H9 (cell line): Measurements from ENCODE around the gene TIAM1. TPM values are rescaled to one million over a fixed set of nuclear protein-coding genes. Genes with fewer than 3 reads are reported as not detected.

Experiments
- DNase-seq: peaks from one replicate; pipeline ENCODE4 v3.0.0-alpha.2; 2017
- H2AFZ ChIP-seq: one replicate; pipeline ENCODE4 v1.6.1; 2013; ENCODE audit warnings: mild to moderate bottlenecking, low read length, control low read depth, moderate library complexity
- H2AK5ac ChIP-seq: 2 replicates; pipeline ENCODE4 v1.6.1; 2013; ENCODE audit warnings: low read length, control low read depth, mixed read lengths; ENCODE audit not compliant: insufficient read length
- H2BK120ac ChIP-seq: one replicate; pipeline ENCODE4 v1.6.1; 2013; ENCODE audit warnings: low read depth, mild to moderate bottlenecking, low read length, control low read depth, inconsistent platforms; ENCODE audit not compliant: poor library complexity, severe bottlenecking
- H2BK12ac ChIP-seq: 2 replicates; pipeline ENCODE4 v1.6.1; 2013; ENCODE audit warnings: low read length, control low read depth, mixed read lengths, low read depth; ENCODE audit not compliant: insufficient read length
- H2BK15ac ChIP-seq: 2 replicates; pipeline ENCODE4 v1.6.1; 2013; ENCODE audit warnings: low read depth, low read length, control low read depth
- H2BK20ac ChIP-seq: one replicate; pipeline ENCODE4 v1.6.1; 2013; ENCODE audit warnings: low read depth, mild to moderate bottlenecking, low read length, control low read depth, inconsistent platforms; ENCODE audit not compliant: poor library complexity, severe bottlenecking
- H2BK5ac ChIP-seq: 2 replicates; pipeline ENCODE4 v1.6.1; 2013; ENCODE audit warnings: low read length, control low read depth, mixed read lengths; ENCODE audit not compliant: insufficient read length
- H3K14ac ChIP-seq: 2 replicates; pipeline ENCODE4 v1.6.1; 2013; ENCODE audit warnings: low read length, control low read depth; ENCODE audit not compliant: insufficient read depth
- H3K18ac ChIP-seq: 2 replicates; pipeline ENCODE4 v1.6.1; 2013; ENCODE audit warnings: low read depth, mild to moderate bottlenecking, mixed read lengths, low read length, control low read depth; ENCODE audit not compliant: insufficient read length
- H3K23ac ChIP-seq: 2 replicates; pipeline ENCODE4 v1.6.1; 2013; ENCODE audit warnings: low read length, control low read depth, mixed read lengths, low read depth; ENCODE audit not compliant: insufficient read length
- H3K23me2 ChIP-seq: 2 replicates; pipeline ENCODE4 v1.6.1; 2013; ENCODE audit warnings: low read depth, mild to moderate bottlenecking, mixed read lengths, low read length, control low read depth; ENCODE audit not compliant: insufficient read length, poor library complexity, severe bottlenecking
- H3K27ac ChIP-seq: 2 replicates; pipeline ENCODE4 v1.5.1; 2013; ENCODE audit warnings: low read length, control low read depth, mixed read lengths, low read depth; ENCODE audit not compliant: insufficient read length
- H3K27me3 ChIP-seq: 2 replicates; pipeline ENCODE4 v1.6.1; 2013; ENCODE audit warnings: low read length, control low read depth, inconsistent platforms; ENCODE audit not compliant: insufficient read depth
- H3K4ac ChIP-seq: 2 replicates; pipeline ENCODE4 v1.6.1; 2013; ENCODE audit warnings: low read depth, mild to moderate bottlenecking, control low read depth, inconsistent platforms, low read length, moderate library complexity
- H3K4me1 ChIP-seq: 2 replicates; pipeline ENCODE4 v1.6.1; 2013; ENCODE audit warnings: low read length, control low read depth, inconsistent platforms; ENCODE audit not compliant: insufficient read depth
- H3K4me2 ChIP-seq: 2 replicates; pipeline ENCODE4 v1.6.1; 2013; ENCODE audit warnings: low read length, control low read depth, mixed read lengths; ENCODE audit not compliant: insufficient read length, insufficient read depth
- H3K56ac ChIP-seq: 2 replicates; pipeline ENCODE4 v1.6.1; 2013; ENCODE audit warnings: low read depth, mild to moderate bottlenecking, mixed read lengths, low read length, control low read depth; ENCODE audit not compliant: insufficient read length
- H3K79me1 ChIP-seq: 2 replicates; pipeline ENCODE4 v1.6.1; 2013; ENCODE audit warnings: low read depth, mild to moderate bottlenecking, moderate library complexity, low read length, control low read depth, inconsistent platforms; ENCODE audit not compliant: insufficient read depth, poor library complexity, severe bottlenecking
- H3K79me2 ChIP-seq: 2 replicates; pipeline ENCODE4 v1.6.1; 2013; ENCODE audit warnings: low read length, control low read depth, inconsistent platforms; ENCODE audit not compliant: insufficient read depth
- H3K9ac ChIP-seq: 2 replicates; pipeline ENCODE4 v1.6.1; 2013; ENCODE audit warnings: low read length, control low read depth, mixed read lengths; ENCODE audit not compliant: insufficient read length; ENCODE audit errors: extremely low read depth
- H3K9me3 ChIP-seq: one replicate; pipeline ENCODE4 v1.6.1; 2013; ENCODE audit warnings: low read depth, low read length, inconsistent platforms; ENCODE audit not compliant: control insufficient read depth
- H3T11ph ChIP-seq: one replicate; pipeline ENCODE4 v1.6.1; 2013; ENCODE audit warnings: mild to moderate bottlenecking, low read length, control low read depth, inconsistent platforms
- H4K20me1 ChIP-seq: one replicate; pipeline ENCODE4 v1.6.1; 2013; ENCODE audit not compliant: control insufficient read depth, insufficient read length, insufficient read depth
- H4K5ac ChIP-seq: 2 replicates; pipeline ENCODE4 v1.6.1; 2013; ENCODE audit warnings: low read depth, mild to moderate bottlenecking, mixed read lengths, low read length, control low read depth; ENCODE audit not compliant: insufficient read length
- H4K8ac ChIP-seq: replicated peaks from 2 replicates; pipeline ENCODE4 v1.6.1; 2013; ENCODE audit warnings: low read length, control low read depth, mixed read lengths, low read depth; ENCODE audit not compliant: insufficient read length
- H4K91ac ChIP-seq: 2 replicates; pipeline ENCODE4 v1.6.1; 2013; ENCODE audit warnings: low read depth, mild to moderate bottlenecking, moderate library complexity, mixed read lengths, low read length, control low read depth; ENCODE audit not compliant: insufficient read length
- H3K27ac Mint-ChIP-seq, 3 experiments: 2 replicates in 2 of 3; 3 replicates in 1 of 3; pipeline ENCODE4 v1.8.0; 2020 to 2021; ENCODE audit warnings: mixed read lengths in 3 of 3, mild to moderate bottlenecking in 1 of 3, moderate library complexity in 1 of 3
- H3K27me3 Mint-ChIP-seq: 2 replicates; pipeline ENCODE4 v1.8.0; 2021; ENCODE audit warnings: low read depth, mild to moderate bottlenecking, moderate library complexity, mixed read lengths
- H3K36me3 Mint-ChIP-seq, 3 experiments: 2 replicates in 2 of 3; 3 replicates in 1 of 3; pipeline ENCODE4 v1.8.0; 2020 to 2021; ENCODE audit warnings: low read depth in 3 of 3, mixed read lengths in 3 of 3; ENCODE audit not compliant: insufficient read depth in 1 of 3
- H3K4me1 Mint-ChIP-seq, 2 experiments: 2 replicates each; pipeline ENCODE4 v1.8.0; 2020; ENCODE audit warnings: mixed read lengths in 2 of 2
- H3K4me3 Mint-ChIP-seq, 2 experiments: 2 replicates in 1 of 2; 3 replicates in 1 of 2; pipeline ENCODE4 v1.8.0; 2020 to 2021; ENCODE audit warnings: mild to moderate bottlenecking in 2 of 2, mixed read lengths in 2 of 2, moderate library complexity in 1 of 2
- H3K9me3 Mint-ChIP-seq, 2 experiments: 2 replicates in 1 of 2; 3 replicates in 1 of 2; pipeline ENCODE4 v1.8.0; 2020; ENCODE audit warnings: mild to moderate bottlenecking in 2 of 2, mixed read lengths in 2 of 2, moderate library complexity in 1 of 2
- WGBS: extraction: QIAGEN DNeasy Blood & Tissue Kit; methylation state at CpG from one replicate; pipeline ENCODE4 v1.1.7; 2013; ENCODE audit warnings: missing lambda C conversion rate, low lambda C conversion rate, mixed read lengths; ENCODE audit not compliant: insufficient read length; ENCODE audit errors: extremely low coverage; 5-methylcytosine and 5-hydroxymethylcytosine counted together
- total RNA-seq: library from RNA; stranded (reverse); gene quantifications from 2 replicates; pipeline ENCODE4 v1.2.1, GENCODE V29; 2021
- TF ChIP-seq, protein P1 (sequence below): fragments of 200-600 bp; sonication (generic); conservative IDR thresholded peaks from 3 replicates; pipeline ENCODE4 v1.8.0; 2021; ENCODE audit warnings: antibody characterized with exemption, mild to moderate bottlenecking

The TIAM1 gene
- total RNA-seq, 1 experiment from 2014 or later: 23.1 TPM

DNA sequence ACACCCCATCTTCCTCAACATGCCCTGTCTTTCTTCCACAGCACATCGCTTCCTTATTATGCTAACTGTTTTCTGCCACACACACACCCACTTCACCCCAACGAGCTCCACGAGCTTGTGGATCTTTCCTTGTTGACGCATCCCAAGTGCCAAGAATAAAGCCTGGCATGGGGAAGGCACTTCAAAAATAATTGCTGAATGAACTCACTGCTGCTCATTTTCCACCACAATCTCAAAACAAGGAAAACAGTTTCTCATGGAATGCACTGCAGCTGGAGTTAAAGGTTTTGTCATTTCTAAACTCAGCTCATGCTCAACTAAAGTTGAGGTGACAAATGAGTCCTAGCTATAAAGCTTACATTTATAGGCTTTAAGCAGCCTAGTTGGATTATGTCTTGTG, 86.0 kb downstream of the TIAM1 start:
- no peak overlapping the region for H3K4me2 ChIP-seq
- H3K9ac ChIP-seq: no peak overlapping the region
- Mint-ChIP-seq H3K36me3 (no peaks in the 10 kb centered on the region; a peak in 1 of 7 replicates), H3K4me3 (no peak overlapping the region), H3K4me1 (peaks cover 36 to 39% of the 10 kb centered on the region in 2 experiments), H3K27ac (no peak overlapping the region), H3K27me3 (no peaks in the 10 kb centered on the region), H3K9me3 (no peaks in the 10 kb centered on the region)
- no peak overlapping the region for H3K18ac ChIP-seq
- no peak for DNase-seq
- no peak overlapping the region for H2AFZ ChIP-seq
- H4K8ac ChIP-seq: no peak overlapping the region
- no peaks in the 10 kb centered on the region for H3K27me3 ChIP-seq
- H3K56ac ChIP-seq: no peak overlapping the region
- H3K9me3 ChIP-seq: no peaks in the 10 kb centered on the region
- H4K20me1 ChIP-seq: no peaks in the 10 kb centered on the region
- H2BK15ac ChIP-seq: no peak overlapping the region
- peaks cover 6% of the 10 kb centered on the region for H3K4me1 ChIP-seq
- no peak overlapping the region for H2BK20ac ChIP-seq
- no peaks in the 10 kb centered on the region for H3K79me1 ChIP-seq
- H3K23ac ChIP-seq: no peak overlapping the region
- no CpG with 5 or more reads among the region's 4 CpGs for WGBS
- no peak overlapping the region for H3K4ac ChIP-seq
- no peaks in the 10 kb centered on the region for H3K23me2 ChIP-seq
- H4K5ac ChIP-seq: no peak overlapping the region
- no peak overlapping the region for H3K27ac ChIP-seq
- H3K79me2 ChIP-seq: no peaks in the 10 kb centered on the region
- H2AK5ac ChIP-seq: no peak overlapping the region
- no peak overlapping the region for H2BK120ac ChIP-seq
- H2BK5ac ChIP-seq: no peak overlapping the region
- H3T11ph ChIP-seq: no peak overlapping the region
- TF ChIP-seq, protein P1, sequence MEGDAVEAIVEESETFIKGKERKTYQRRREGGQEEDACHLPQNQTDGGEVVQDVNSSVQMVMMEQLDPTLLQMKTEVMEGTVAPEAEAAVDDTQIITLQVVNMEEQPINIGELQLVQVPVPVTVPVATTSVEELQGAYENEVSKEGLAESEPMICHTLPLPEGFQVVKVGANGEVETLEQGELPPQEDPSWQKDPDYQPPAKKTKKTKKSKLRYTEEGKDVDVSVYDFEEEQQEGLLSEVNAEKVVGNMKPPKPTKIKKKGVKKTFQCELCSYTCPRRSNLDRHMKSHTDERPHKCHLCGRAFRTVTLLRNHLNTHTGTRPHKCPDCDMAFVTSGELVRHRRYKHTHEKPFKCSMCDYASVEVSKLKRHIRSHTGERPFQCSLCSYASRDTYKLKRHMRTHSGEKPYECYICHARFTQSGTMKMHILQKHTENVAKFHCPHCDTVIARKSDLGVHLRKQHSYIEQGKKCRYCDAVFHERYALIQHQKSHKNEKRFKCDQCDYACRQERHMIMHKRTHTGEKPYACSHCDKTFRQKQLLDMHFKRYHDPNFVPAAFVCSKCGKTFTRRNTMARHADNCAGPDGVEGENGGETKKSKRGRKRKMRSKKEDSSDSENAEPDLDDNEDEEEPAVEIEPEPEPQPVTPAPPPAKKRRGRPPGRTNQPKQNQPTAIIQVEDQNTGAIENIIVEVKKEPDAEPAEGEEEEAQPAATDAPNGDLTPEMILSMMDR: no peak
- H3K14ac ChIP-seq: no peak overlapping the region
- no peak overlapping the region for H4K91ac ChIP-seq
- H2BK12ac ChIP-seq: no peak overlapping the region
